Measurements from ENCODE around the gene ANKRD40. TPM values are rescaled to one million over a fixed set of nuclear protein-coding genes. Genes with fewer than 3 reads are reported as not detected.

The ANKRD40 gene
- total and polyA plus RNA-seq, 4 donors, result 6.2 to 15.1 (median 9.7) TPM

DNA sequence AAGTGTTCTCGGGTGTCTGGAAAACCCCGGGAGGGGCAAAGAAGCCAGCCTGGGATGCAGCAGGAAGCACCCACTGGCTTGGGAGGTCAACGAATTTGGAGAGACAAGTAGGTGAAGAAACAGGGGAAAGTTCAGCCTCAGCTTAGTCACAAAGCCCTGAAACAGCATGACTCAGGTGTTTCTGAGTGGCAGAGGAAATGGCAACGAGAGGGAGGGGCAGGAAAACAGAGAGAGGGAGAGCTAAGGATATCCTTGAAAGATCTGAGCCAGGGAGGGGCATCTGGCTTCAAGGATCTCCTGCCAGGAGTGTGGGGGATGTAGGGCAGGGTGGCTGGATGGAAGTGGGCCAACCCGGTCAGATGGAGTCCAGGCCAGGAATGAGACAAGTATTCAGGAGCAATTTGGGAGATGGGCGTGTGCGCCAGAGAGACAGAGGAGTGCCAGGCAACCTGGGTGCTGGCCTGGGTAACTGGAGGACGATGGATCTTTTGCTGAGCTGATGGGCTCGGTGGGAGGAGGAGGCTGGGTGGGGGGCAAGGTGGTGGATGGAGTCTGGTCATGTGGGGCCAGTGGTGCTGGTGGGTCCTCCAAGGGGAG is 45.8 kb downstream of the ANKRD40 start:
- Histone ChIP-seq H3K27me3 (ENCODE audit: control insufficient read depth in 4 of 4, insufficient read depth in 4 of 4, low read length in 3 of 4) (no peaks in the 10 kb centered on the region), H3K4me1 (ENCODE audit: control insufficient read depth in 4 of 4, insufficient read depth in 4 of 4, low read length in 3 of 4) (peaks cover 25 to 60% (median 40%) of the 10 kb centered on the region in 4 donors), H3K9me3 (ENCODE audit: control insufficient read depth in 4 of 4, low read length in 3 of 4) (no peaks in the 10 kb centered on the region), H3K27ac (ENCODE audit: low read depth in 1 of 2, low read length in 2 of 2) (peak overlapping the region; percentile 79 to 94), H3K9ac (ENCODE audit: low read depth in 1 of 2, low read length in 2 of 2) (no peak overlapping the region), H3K4me3 (ENCODE audit: low read depth in 1 of 3, low read length in 3 of 3) (no peak overlapping the region), H3K36me3 (ENCODE audit: control insufficient read depth in 4 of 4, insufficient read depth in 3 of 4, low read depth in 1 of 4, low read length in 3 of 4) (peaks cover 0 to 3% (median under 1%) of the 10 kb centered on the region in 4 donors)
- DNase-seq (ENCODE audit: low spot score), result no peak
- TF ChIP-seq FOXA1 (IDR thresholded peaks at IDR 0.05), result no peak
- peak; percentile 60 for TF ChIP-seq SP1 (IDR thresholded peaks at IDR 0.05)
- TF ChIP-seq EGR1 (IDR thresholded peaks at IDR 0.05; ENCODE audit: low read depth in 2 of 2), result peak in 1 of 2 donors; percentile 37
- TF ChIP-seq HNF4A (conservative IDR thresholded peaks at IDR 0.05), result peak; percentile 44 to 74
- TF ChIP-seq, protein P1, sequence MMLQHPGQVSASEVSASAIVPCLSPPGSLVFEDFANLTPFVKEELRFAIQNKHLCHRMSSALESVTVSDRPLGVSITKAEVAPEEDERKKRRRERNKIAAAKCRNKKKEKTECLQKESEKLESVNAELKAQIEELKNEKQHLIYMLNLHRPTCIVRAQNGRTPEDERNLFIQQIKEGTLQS (IDR thresholded peaks at IDR 0.05), result no peak
- TF ChIP-seq FOXA2 (IDR thresholded peaks at IDR 0.05), result no peak
- TF ChIP-seq RXRA (IDR thresholded peaks at IDR 0.05), result peak; percentile 76 to 91
- TF ChIP-seq YY1 (IDR thresholded peaks at IDR 0.05), result peak; percentile 35
- TF ChIP-seq GABPA (IDR thresholded peaks at IDR 0.05 in 1 of 2, conservative IDR thresholded peaks at IDR 0.05 in 1 of 2), result peak in 1 of 2 donors; percentile 30
- TF ChIP-seq, protein P2, sequence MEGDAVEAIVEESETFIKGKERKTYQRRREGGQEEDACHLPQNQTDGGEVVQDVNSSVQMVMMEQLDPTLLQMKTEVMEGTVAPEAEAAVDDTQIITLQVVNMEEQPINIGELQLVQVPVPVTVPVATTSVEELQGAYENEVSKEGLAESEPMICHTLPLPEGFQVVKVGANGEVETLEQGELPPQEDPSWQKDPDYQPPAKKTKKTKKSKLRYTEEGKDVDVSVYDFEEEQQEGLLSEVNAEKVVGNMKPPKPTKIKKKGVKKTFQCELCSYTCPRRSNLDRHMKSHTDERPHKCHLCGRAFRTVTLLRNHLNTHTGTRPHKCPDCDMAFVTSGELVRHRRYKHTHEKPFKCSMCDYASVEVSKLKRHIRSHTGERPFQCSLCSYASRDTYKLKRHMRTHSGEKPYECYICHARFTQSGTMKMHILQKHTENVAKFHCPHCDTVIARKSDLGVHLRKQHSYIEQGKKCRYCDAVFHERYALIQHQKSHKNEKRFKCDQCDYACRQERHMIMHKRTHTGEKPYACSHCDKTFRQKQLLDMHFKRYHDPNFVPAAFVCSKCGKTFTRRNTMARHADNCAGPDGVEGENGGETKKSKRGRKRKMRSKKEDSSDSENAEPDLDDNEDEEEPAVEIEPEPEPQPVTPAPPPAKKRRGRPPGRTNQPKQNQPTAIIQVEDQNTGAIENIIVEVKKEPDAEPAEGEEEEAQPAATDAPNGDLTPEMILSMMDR (IDR thresholded peaks at IDR 0.05; ENCODE audit: low read depth, low read length, missing input control), result no peak
- no peak for TF ChIP-seq ZBTB33 (IDR thresholded peaks at IDR 0.05)
- no peak for TF ChIP-seq TAF1 (conservative IDR thresholded peaks at IDR 0.05)
- peak; percentile 30 to 41 for TF ChIP-seq RAD21 (IDR thresholded peaks at IDR 0.05)
- TF ChIP-seq, protein P3, sequence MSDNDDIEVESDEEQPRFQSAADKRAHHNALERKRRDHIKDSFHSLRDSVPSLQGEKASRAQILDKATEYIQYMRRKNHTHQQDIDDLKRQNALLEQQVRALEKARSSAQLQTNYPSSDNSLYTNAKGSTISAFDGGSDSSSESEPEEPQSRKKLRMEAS (IDR thresholded peaks at IDR 0.05), result peak; percentile 62
- peak in 1 of 2 donors; percentile 82 for TF ChIP-seq JUND (IDR thresholded peaks at IDR 0.05)
- TF ChIP-seq HNF4G (IDR thresholded peaks at IDR 0.05), result no peak
- peak; percentile 22 for TF ChIP-seq NR2F2 (IDR thresholded peaks at IDR 0.05)
- no peak for TF ChIP-seq REST (IDR thresholded peaks at IDR 0.05)
- 54% methylated on average over 9 of the region's 9 CpGs for WGBS

Data from liver (tissue), 9 donors.